HG02938 (cell line): ENCODE measurements around the gene MBOAT1.

Source experiments
- ATAC-seq: cut with Tn5 transposase; IDR thresholded peaks from one replicate; pipeline ENCODE4 v1.9.1; 2021; ENCODE audit warnings: mild to moderate bottlenecking, moderate library complexity; ENCODE audit not compliant: unreplicated experiment

The MBOAT1 gene

GRCh38 chr6:20058121-20058905 lies 154.0 kb downstream of the MBOAT1 start:
- ATAC-seq: no peak

- ATAC-seq: peak; percentile 83
Measured at GRCh38 chr6:20056350-20056992, 155.8 kb downstream of the MBOAT1 start.

GRCh38 chr6:20055916-20056315 lies 156.4 kb downstream of the MBOAT1 start:
- ATAC-seq: no peak
